H9 (cell line): ENCODE results near the gene ZNF335. TPM values are rescaled to one million over a fixed set of nuclear protein-coding genes. Genes with fewer than 3 reads are reported as not detected.
"Not testable (repeated sequence)": the region's sequence is repeated elsewhere in the genome, so short reads cannot be mapped to it uniquely, and the experiment has no call there.

Experiments
- DNase-seq: peaks from one replicate; pipeline ENCODE4 v3.0.0-alpha.2; 2017
- H2AFZ ChIP-seq: one replicate; pipeline ENCODE4 v1.6.1; 2013; ENCODE audit warnings: mild to moderate bottlenecking, low read length, control low read depth, moderate library complexity
- H2AK5ac ChIP-seq: 2 replicates; pipeline ENCODE4 v1.6.1; 2013; ENCODE audit warnings: low read length, control low read depth, mixed read lengths; ENCODE audit not compliant: insufficient read length
- H2BK120ac ChIP-seq: one replicate; pipeline ENCODE4 v1.6.1; 2013; ENCODE audit warnings: low read depth, mild to moderate bottlenecking, low read length, control low read depth, inconsistent platforms; ENCODE audit not compliant: poor library complexity, severe bottlenecking
- H2BK12ac ChIP-seq: 2 replicates; pipeline ENCODE4 v1.6.1; 2013; ENCODE audit warnings: low read length, control low read depth, mixed read lengths, low read depth; ENCODE audit not compliant: insufficient read length
- H2BK15ac ChIP-seq: 2 replicates; pipeline ENCODE4 v1.6.1; 2013; ENCODE audit warnings: low read depth, low read length, control low read depth
- H2BK20ac ChIP-seq: one replicate; pipeline ENCODE4 v1.6.1; 2013; ENCODE audit warnings: low read depth, mild to moderate bottlenecking, low read length, control low read depth, inconsistent platforms; ENCODE audit not compliant: poor library complexity, severe bottlenecking
- H2BK5ac ChIP-seq: 2 replicates; pipeline ENCODE4 v1.6.1; 2013; ENCODE audit warnings: low read length, control low read depth, mixed read lengths; ENCODE audit not compliant: insufficient read length
- H3K14ac ChIP-seq: 2 replicates; pipeline ENCODE4 v1.6.1; 2013; ENCODE audit warnings: low read length, control low read depth; ENCODE audit not compliant: insufficient read depth
- H3K18ac ChIP-seq: 2 replicates; pipeline ENCODE4 v1.6.1; 2013; ENCODE audit warnings: low read depth, mild to moderate bottlenecking, mixed read lengths, low read length, control low read depth; ENCODE audit not compliant: insufficient read length
- H3K23ac ChIP-seq: 2 replicates; pipeline ENCODE4 v1.6.1; 2013; ENCODE audit warnings: low read length, control low read depth, mixed read lengths, low read depth; ENCODE audit not compliant: insufficient read length
- H3K23me2 ChIP-seq: 2 replicates; pipeline ENCODE4 v1.6.1; 2013; ENCODE audit warnings: low read depth, mild to moderate bottlenecking, mixed read lengths, low read length, control low read depth; ENCODE audit not compliant: insufficient read length, poor library complexity, severe bottlenecking
- H3K27ac ChIP-seq: 2 replicates; pipeline ENCODE4 v1.5.1; 2013; ENCODE audit warnings: low read length, control low read depth, mixed read lengths, low read depth; ENCODE audit not compliant: insufficient read length
- H3K27me3 ChIP-seq: 2 replicates; pipeline ENCODE4 v1.6.1; 2013; ENCODE audit warnings: low read length, control low read depth, inconsistent platforms; ENCODE audit not compliant: insufficient read depth
- H3K4ac ChIP-seq: 2 replicates; pipeline ENCODE4 v1.6.1; 2013; ENCODE audit warnings: low read depth, mild to moderate bottlenecking, control low read depth, inconsistent platforms, low read length, moderate library complexity
- H3K4me1 ChIP-seq: 2 replicates; pipeline ENCODE4 v1.6.1; 2013; ENCODE audit warnings: low read length, control low read depth, inconsistent platforms; ENCODE audit not compliant: insufficient read depth
- H3K4me2 ChIP-seq: 2 replicates; pipeline ENCODE4 v1.6.1; 2013; ENCODE audit warnings: low read length, control low read depth, mixed read lengths; ENCODE audit not compliant: insufficient read length, insufficient read depth
- H3K56ac ChIP-seq: 2 replicates; pipeline ENCODE4 v1.6.1; 2013; ENCODE audit warnings: low read depth, mild to moderate bottlenecking, mixed read lengths, low read length, control low read depth; ENCODE audit not compliant: insufficient read length
- H3K79me1 ChIP-seq: 2 replicates; pipeline ENCODE4 v1.6.1; 2013; ENCODE audit warnings: low read depth, mild to moderate bottlenecking, moderate library complexity, low read length, control low read depth, inconsistent platforms; ENCODE audit not compliant: insufficient read depth, poor library complexity, severe bottlenecking
- H3K79me2 ChIP-seq: 2 replicates; pipeline ENCODE4 v1.6.1; 2013; ENCODE audit warnings: low read length, control low read depth, inconsistent platforms; ENCODE audit not compliant: insufficient read depth
- H3K9ac ChIP-seq: 2 replicates; pipeline ENCODE4 v1.6.1; 2013; ENCODE audit warnings: low read length, control low read depth, mixed read lengths; ENCODE audit not compliant: insufficient read length; ENCODE audit errors: extremely low read depth
- H3K9me3 ChIP-seq: one replicate; pipeline ENCODE4 v1.6.1; 2013; ENCODE audit warnings: low read depth, low read length, inconsistent platforms; ENCODE audit not compliant: control insufficient read depth
- H3T11ph ChIP-seq: one replicate; pipeline ENCODE4 v1.6.1; 2013; ENCODE audit warnings: mild to moderate bottlenecking, low read length, control low read depth, inconsistent platforms
- H4K20me1 ChIP-seq: one replicate; pipeline ENCODE4 v1.6.1; 2013; ENCODE audit not compliant: control insufficient read depth, insufficient read length, insufficient read depth
- H4K5ac ChIP-seq: 2 replicates; pipeline ENCODE4 v1.6.1; 2013; ENCODE audit warnings: low read depth, mild to moderate bottlenecking, mixed read lengths, low read length, control low read depth; ENCODE audit not compliant: insufficient read length
- H4K8ac ChIP-seq: replicated peaks from 2 replicates; pipeline ENCODE4 v1.6.1; 2013; ENCODE audit warnings: low read length, control low read depth, mixed read lengths, low read depth; ENCODE audit not compliant: insufficient read length
- H4K91ac ChIP-seq: 2 replicates; pipeline ENCODE4 v1.6.1; 2013; ENCODE audit warnings: low read depth, mild to moderate bottlenecking, moderate library complexity, mixed read lengths, low read length, control low read depth; ENCODE audit not compliant: insufficient read length
- H3K27ac Mint-ChIP-seq, 3 experiments: 2 replicates in 2 of 3; 3 replicates in 1 of 3; pipeline ENCODE4 v1.8.0; 2020 to 2021; ENCODE audit warnings: mixed read lengths in 3 of 3, mild to moderate bottlenecking in 1 of 3, moderate library complexity in 1 of 3
- H3K27me3 Mint-ChIP-seq: 2 replicates; pipeline ENCODE4 v1.8.0; 2021; ENCODE audit warnings: low read depth, mild to moderate bottlenecking, moderate library complexity, mixed read lengths
- H3K36me3 Mint-ChIP-seq, 3 experiments: 2 replicates in 2 of 3; 3 replicates in 1 of 3; pipeline ENCODE4 v1.8.0; 2020 to 2021; ENCODE audit warnings: low read depth in 3 of 3, mixed read lengths in 3 of 3; ENCODE audit not compliant: insufficient read depth in 1 of 3
- H3K4me1 Mint-ChIP-seq, 2 experiments: 2 replicates each; pipeline ENCODE4 v1.8.0; 2020; ENCODE audit warnings: mixed read lengths in 2 of 2
- H3K4me3 Mint-ChIP-seq, 2 experiments: 2 replicates in 1 of 2; 3 replicates in 1 of 2; pipeline ENCODE4 v1.8.0; 2020 to 2021; ENCODE audit warnings: mild to moderate bottlenecking in 2 of 2, mixed read lengths in 2 of 2, moderate library complexity in 1 of 2
- H3K9me3 Mint-ChIP-seq, 2 experiments: 2 replicates in 1 of 2; 3 replicates in 1 of 2; pipeline ENCODE4 v1.8.0; 2020; ENCODE audit warnings: mild to moderate bottlenecking in 2 of 2, mixed read lengths in 2 of 2, moderate library complexity in 1 of 2
- WGBS: extraction: QIAGEN DNeasy Blood & Tissue Kit; methylation state at CpG from one replicate; pipeline ENCODE4 v1.1.7; 2013; ENCODE audit warnings: missing lambda C conversion rate, low lambda C conversion rate, mixed read lengths; ENCODE audit not compliant: insufficient read length; ENCODE audit errors: extremely low coverage; 5-methylcytosine and 5-hydroxymethylcytosine counted together
- total RNA-seq: library from RNA; stranded (reverse); gene quantifications from 2 replicates; pipeline ENCODE4 v1.2.1, GENCODE V29; 2021
- TF ChIP-seq, protein P1 (sequence below): fragments of 200-600 bp; sonication (generic); conservative IDR thresholded peaks from 3 replicates; pipeline ENCODE4 v1.8.0; 2021; ENCODE audit warnings: antibody characterized with exemption, mild to moderate bottlenecking

Gene ZNF335
- total RNA-seq, 1 experiment from 2014 or later = 21.1 TPM

DNA sequence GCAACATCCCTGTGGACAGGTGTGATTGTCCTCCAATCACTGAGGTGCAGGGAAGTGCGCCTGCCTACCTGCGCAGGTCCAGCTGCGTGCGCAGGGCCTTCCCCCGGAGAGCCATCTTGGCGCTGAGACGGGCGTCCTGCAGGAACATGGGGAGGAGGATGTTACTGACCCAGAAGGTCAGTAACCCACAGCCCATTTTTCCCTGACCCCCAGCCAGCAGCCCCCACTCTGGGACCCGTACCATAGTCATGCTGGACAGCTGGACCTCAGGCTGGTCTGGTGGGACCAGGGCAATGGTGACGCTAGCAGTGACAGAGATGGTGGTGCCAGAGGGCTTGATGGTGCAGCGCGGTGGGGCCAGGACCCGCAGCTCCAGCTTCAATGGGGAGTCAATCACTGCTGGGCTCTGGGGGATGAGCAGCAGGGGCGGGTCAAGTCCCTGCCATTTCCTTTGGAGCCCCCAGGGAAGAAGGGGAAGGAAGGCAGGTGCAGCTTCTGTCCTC, 69.8 kb downstream of the ZNF335 start:
- no peak overlapping the region for H3K4me3 Mint-ChIP-seq
- Histone ChIP-seq H2BK120ac (no peak overlapping the region), H2BK5ac (no peak overlapping the region), H4K8ac (no peak overlapping the region), H2AK5ac (no peak overlapping the region), H3K56ac (no peak overlapping the region), H3K79me2 (no peaks in the 10 kb centered on the region), H3K4me1 (no peaks in the 10 kb centered on the region), H3K4ac (no peak overlapping the region), H2AFZ (no peak overlapping the region), H3K4me2 (no peak overlapping the region), H3K14ac (no peak overlapping the region), H2BK20ac (no peak overlapping the region), H4K91ac (no peak overlapping the region), H3T11ph (no peak overlapping the region), H4K20me1 (no peaks in the 10 kb centered on the region), H3K27ac (no peak overlapping the region), H3K9ac (no peak overlapping the region), H3K23ac (no peak overlapping the region), H4K5ac (no peak overlapping the region), H3K18ac (no peak overlapping the region), H2BK12ac (no peak overlapping the region), H3K9me3 (no peaks in the 10 kb centered on the region), H3K23me2 (no peaks in the 10 kb centered on the region), H3K79me1 (no peaks in the 10 kb centered on the region), H2BK15ac (no peak overlapping the region), H3K27me3 (no peaks in the 10 kb centered on the region)
- H3K27ac Mint-ChIP-seq = no peak overlapping the region
- H3K4me1 Mint-ChIP-seq = peaks cover 6 to 7% of the 10 kb centered on the region in 2 experiments
- H3K27me3 Mint-ChIP-seq = no peaks in the 10 kb centered on the region; the same call in 1 of the 2 replicates
- WGBS = no CpG with 5 or more reads among the region's 14 CpGs
- DNase-seq = no peak
- H3K9me3 Mint-ChIP-seq = no peaks in the 10 kb centered on the region
- TF ChIP-seq, protein P1, sequence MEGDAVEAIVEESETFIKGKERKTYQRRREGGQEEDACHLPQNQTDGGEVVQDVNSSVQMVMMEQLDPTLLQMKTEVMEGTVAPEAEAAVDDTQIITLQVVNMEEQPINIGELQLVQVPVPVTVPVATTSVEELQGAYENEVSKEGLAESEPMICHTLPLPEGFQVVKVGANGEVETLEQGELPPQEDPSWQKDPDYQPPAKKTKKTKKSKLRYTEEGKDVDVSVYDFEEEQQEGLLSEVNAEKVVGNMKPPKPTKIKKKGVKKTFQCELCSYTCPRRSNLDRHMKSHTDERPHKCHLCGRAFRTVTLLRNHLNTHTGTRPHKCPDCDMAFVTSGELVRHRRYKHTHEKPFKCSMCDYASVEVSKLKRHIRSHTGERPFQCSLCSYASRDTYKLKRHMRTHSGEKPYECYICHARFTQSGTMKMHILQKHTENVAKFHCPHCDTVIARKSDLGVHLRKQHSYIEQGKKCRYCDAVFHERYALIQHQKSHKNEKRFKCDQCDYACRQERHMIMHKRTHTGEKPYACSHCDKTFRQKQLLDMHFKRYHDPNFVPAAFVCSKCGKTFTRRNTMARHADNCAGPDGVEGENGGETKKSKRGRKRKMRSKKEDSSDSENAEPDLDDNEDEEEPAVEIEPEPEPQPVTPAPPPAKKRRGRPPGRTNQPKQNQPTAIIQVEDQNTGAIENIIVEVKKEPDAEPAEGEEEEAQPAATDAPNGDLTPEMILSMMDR = no peak
- H3K36me3 Mint-ChIP-seq = peaks cover 43 to 63% (median 62%) of the 10 kb centered on the region in 3 experiments; a peak in 6 of 7 replicates

DNA sequence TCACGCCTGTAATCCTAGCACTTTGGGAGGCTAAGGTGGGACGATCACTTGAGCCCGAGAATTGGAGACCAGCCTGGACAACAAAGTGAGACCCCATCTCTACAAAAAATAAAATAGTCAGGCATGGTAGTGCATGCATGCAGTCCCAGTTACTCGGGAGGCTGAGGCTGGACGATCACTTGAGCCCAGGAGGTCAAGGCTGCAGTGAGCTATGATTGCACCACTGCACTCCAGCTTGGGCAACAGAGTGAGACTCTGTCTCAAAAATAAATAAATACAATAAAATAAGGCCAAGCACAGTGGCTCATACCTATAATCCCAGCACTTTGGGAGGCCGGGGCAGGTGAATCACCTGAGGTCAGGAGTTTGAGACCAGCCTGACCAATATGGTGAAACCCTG, 70.7 kb downstream of the ZNF335 start:
- not testable (repeated sequence) for H3K4ac ChIP-seq, H3K23ac ChIP-seq, H3K27ac Mint-ChIP-seq, H3K79me1 ChIP-seq, H3K23me2 ChIP-seq, H3K4me1 ChIP-seq, H3K9me3 ChIP-seq, H2AFZ ChIP-seq, H3K9me3 Mint-ChIP-seq, H2BK12ac ChIP-seq, H4K5ac ChIP-seq, H4K91ac ChIP-seq, H3K4me2 ChIP-seq, H3K18ac ChIP-seq, H3T11ph ChIP-seq, H3K4me1 Mint-ChIP-seq, H2AK5ac ChIP-seq, H2BK120ac ChIP-seq, H3K4me3 Mint-ChIP-seq, H3K27me3 ChIP-seq, DNase-seq, H2BK5ac ChIP-seq, H3K9ac ChIP-seq, H4K20me1 ChIP-seq, H2BK15ac ChIP-seq, H3K79me2 ChIP-seq, H4K8ac ChIP-seq, H3K14ac ChIP-seq, H2BK20ac ChIP-seq, H3K27ac ChIP-seq, H3K56ac ChIP-seq, H3K27me3 Mint-ChIP-seq
- peaks cover 43 to 65% (median 65%) of the 10 kb centered on the region in 3 experiments for H3K36me3 Mint-ChIP-seq
- WGBS = no CpG with 5 or more reads among the region's 6 CpGs
